ENCODE measurements around the gene RTN4RL1.
"Not testable (repeated sequence)": the region's sequence is repeated elsewhere in the genome, so short reads cannot be mapped to it uniquely, and the experiment has no call there.

The RTN4RL1 gene

DNA sequence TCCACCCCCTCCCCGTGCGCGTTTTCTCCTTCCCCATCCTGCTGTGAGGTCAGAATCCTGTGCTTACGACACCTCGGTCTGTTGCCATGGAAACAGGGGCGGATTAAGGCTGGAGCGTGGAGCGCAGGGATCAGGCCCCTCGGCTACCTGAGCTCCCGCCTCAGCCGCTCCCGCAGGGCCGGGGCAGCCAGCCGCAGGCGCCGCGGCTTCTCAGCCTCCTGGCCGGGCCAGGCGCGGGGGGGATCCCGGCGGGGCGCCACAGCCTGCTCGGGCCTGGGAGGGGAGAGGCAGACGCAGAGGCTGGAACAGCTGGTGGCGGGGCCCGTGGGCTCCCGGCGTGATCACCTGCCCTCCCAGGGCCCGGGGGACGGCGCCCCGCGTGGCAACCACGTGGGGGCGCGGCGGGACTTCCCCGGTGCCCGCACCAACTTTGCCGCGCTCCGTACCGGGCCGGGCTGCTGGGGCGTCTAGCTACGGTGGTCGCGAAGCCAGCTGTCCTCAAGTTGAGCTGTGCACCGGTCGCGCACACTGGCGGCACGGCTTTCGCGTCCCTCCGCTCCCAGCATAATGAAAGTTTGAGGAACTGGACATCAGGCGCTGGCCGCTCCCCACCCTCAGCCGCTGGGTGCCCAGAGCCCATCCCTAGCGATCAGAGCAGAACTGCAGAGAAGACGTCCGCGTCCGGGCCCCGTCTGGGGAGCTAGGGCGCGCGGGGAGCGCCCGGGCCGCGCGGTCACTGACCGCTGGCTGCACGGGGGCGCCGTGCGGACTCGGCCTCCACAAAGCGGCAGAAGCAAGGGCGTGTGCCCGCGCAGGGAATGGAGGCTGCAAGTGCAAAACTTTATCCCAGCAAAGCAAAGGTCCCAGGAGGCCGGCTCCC is 1.2 kb downstream of the RTN4RL1 start:
- no peak for DNase-seq

DNA sequence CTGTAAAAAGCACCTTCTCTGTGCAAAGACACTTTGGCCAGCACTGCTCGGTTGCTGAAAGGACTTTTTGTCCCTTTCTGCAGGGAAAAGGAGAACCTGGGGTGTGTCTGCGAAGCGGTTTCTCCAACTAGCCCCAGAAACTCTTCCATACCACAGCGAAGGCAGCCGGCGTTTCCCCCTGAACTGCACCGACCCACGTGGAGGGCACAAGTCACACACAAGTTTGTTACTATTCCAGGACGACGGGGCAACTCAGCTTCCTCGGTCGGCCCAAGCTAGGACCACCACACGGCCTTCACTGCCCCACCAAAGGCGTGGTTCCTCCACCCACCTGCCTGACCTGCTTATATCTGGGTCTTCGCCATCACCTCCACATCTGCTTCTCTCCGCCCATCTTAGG is 1.9 kb downstream of the RTN4RL1 start:
- no peak for DNase-seq

DNA sequence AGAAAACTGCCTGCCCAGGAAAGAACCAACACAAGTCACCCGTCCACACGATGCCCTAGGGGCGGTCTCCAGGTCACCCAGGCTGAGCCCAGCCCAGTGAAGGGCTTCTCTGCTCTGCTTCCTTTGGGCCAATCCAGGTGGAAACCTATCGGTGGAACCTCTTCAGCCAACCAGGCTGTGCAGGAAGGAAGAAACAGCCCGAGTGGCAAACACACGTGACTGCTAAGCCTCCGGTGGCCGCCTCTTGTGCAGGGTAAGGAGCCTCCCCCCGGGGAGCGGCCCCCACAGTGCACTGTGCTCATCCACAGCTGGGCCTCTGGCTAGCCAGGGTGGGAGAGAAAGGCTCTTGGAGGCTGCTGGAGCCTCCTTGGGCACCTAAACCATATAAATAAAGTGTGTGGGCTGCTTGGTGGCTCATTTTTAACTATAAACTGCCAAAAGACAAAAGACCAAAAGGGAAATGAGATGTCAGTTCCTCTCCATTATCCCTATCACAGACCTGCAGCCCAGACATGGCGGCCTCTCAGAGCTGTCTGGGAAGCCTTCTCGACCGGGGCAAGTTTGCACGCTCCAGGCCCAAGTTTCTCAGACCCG is 2.4 kb downstream of the RTN4RL1 start:
- DNase-seq = no peak

DNA sequence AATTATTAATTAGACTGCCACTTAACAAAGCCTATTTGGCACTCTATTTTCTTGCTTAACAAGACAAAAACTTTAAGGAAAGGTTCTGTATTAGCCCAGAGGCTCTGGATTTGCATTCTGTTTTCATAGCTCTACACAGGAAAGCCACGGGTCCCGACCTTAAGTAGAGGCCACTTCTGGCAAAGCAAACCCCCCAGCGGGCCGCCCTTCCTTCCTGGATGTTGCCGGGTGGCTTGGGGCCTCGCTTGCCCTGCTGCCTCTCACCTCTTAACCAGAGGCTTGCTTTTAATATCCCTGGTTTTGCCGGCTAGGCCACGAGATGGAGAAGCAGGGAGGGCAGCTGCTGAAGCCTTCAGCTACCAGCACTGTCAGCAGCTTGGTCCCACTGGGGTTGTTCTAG is 4.4 kb downstream of the RTN4RL1 start:
- no peak for DNase-seq

DNA sequence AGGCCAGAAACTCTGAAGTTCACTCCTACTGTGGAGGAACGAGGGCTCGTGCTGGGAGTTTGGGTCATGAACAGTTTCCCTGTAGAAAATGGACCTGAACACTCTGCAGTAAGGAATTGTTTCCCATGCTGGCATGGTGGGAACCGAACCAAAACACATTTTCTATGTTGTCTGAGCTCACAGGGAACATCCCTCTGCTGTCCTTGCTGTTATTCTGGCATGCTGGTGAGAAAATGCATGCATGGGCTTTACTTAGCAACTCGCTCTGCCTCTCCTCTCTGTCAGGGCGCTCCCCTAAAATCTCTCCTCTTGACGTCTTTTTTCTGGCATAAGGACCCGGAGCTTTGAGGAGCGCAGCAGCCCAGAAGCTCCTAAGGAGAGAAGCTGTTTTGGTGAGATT is 5.4 kb downstream of the RTN4RL1 start:
- DNase-seq = no peak

DNA sequence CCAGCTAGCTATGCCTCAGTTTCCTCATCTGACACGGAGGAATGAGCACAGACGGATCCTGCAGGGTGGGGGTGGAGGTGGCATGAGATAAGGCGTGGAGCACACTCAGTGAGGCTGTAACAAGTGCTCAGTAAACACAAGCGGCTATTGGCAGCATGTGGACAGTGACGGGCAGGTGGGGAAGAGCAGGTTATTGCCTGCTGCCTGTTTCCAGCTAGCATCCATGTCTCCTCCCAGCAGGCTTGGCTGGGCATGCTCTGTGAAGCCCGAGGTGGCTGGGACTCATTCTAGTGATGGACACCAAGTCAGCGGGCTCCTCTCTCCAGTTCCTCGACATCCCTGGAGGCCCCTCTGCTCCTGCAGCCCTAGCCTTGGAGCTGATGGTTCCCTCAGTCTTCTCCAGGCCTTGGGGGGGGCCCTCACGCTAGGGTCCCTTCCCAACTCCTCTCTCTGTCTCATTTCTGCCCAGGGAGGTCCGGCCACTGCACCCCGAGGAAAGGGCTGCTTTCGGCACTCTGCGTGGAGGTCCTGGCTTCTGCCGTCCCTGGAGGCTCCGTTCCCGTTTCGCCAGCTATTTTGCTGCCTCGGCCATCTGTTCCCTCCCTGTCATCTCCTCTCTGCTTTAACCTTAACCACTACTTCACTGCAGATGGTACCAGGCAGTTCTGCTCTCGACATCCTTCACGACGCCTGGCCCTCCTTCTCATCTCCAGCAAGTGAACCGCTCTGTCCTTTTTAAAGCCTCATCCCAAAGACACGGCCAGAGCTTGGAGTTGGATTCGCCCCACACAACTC is 6.2 kb downstream of the RTN4RL1 start:
- no peak for DNase-seq

DNA sequence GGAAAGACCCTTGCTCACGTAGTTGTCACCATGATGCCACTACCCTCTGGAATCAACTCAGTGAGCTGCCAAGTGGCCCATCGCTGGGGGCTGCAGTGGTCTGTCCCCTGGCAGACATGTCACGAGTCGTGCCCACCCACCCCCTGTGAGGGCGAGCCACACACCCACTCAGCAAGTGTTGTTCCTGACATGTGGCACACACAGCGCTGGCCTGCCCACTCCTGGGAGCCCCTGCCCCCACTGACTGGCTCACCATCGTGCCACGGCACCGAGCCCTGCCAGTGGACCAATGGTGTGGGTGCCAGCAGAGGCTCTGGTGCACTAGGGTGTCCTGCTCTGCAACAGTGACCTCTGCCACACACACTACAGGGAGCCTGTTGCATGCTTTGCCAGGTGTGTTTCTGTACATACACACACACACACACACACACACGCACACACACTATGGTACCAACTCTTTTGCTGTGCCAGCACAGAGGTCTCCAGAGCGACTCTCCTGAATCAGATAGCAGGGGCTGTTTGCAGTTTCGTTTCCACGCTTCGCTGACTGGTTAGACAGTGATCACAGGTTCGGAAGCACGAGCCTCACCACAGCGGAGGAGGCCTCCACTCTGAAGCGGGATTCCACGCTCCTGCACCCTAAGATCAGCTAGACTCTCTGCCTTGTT is 7.7 kb downstream of the RTN4RL1 start:
- DNase-seq = no peak

DNA sequence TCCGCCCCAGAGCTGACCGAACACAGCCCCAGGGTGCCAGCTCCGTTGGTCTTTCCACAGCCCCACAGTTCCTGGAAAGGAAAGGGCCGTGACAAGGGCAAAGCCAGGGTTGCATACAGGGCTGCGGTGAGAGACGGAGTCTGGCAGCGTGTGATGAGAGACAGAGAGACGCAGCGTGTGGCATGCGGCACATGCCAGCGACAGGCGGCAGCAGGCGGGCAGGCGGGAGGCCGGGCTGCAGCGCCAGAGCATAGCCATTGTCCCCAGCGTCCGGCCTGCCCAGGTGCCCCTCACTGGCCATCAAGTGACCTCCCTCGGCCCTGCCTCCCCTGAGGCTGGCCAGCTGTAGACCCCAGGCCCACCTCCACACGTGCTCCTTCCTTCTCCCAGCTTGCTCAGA is 8.6 kb downstream of the RTN4RL1 start:
- no peak for DNase-seq

DNA sequence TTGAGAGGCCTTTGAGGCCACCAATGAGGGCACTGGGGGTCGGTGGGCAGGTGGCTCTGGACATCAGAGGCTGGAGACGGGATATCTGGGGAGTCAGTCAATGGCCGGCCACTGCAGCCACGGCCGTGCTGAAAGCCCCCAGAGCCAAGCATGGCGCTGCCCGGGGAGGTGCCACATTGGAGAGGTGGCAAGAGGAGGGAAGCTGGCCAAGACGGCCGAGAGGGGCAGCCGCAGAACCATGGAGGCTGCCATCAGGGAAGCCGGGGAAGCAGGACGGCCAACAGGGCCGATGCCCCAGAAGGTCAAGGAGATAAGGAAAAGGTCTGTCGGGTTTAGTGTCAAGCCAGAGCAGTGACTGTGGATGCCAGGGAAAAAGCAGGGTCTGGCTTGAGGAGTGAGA is 9.8 kb downstream of the RTN4RL1 start:
- DNase-seq = no peak

DNA sequence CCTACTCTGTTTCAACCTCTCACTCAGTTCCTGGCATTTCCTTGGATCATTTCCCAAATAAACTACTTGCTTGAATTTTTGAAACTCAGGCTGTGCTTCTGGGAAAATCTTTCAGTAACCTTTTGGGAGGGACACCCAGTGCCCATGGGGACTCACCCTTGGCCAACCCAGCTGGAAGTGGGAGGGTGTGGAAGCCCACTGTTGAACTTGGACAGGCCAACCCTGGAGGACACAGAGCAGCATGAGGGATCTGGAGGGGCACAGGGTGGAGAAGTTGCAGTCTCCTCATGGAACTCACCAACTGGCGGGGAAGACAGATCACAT is 11.2 kb downstream of the RTN4RL1 start:
- no peak for DNase-seq

DNA sequence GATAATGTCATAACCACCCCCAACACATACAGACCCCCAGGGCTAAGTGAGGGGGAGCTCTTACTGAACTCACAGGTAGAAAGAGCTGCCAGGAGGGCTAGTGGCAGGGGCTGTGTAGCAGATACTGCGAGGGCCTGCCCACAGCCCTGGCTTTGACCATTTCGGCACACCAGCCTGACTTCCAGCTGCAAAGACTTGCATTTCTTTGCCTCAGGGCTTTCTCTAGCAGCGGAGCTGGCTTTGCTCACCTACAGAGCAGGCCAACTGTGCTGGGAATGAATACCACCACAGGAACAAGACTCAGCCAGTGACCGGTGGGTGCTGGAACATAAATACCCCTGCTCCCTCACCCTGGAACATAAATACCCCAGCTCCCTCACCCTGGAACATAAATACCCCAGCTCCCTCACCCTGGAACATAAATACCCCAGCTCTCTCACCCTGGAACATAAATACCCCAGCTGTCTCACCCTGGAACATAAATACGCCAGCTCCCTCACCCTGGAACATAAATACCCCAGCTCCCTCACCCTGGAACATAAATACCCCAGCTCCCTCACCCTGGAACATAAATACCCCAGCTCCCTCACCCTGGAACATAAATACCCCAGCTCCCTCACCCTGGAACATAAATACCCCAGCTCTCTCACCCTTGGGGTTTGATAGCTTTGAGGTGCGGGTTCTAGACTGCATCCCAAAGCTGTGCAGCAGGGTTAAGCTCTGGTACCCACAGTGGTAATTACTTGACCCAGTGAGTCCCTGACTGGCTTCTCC is 11.7 kb downstream of the RTN4RL1 start:
- not testable (repeated sequence) for DNase-seq

DNA sequence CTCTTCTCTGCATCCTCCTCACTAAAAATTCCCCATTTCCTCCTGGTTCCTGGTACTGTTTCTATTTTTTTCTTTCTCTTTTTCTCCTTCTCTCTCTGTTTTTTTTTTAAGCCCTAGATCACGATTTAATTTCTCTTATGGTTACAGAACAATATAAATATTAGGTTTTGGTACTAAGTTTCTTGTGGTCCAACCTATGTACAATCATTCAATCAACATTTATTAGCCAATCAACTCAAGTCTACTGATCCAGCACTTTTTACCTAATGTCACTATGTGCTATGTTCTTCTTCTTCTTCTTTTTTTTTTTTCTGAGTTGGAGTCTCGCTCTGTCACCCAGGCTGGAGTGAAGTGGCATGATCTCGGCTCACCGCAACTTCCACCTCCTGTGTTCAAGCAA is 12.6 kb downstream of the RTN4RL1 start:
- DNase-seq = no peak

DNA sequence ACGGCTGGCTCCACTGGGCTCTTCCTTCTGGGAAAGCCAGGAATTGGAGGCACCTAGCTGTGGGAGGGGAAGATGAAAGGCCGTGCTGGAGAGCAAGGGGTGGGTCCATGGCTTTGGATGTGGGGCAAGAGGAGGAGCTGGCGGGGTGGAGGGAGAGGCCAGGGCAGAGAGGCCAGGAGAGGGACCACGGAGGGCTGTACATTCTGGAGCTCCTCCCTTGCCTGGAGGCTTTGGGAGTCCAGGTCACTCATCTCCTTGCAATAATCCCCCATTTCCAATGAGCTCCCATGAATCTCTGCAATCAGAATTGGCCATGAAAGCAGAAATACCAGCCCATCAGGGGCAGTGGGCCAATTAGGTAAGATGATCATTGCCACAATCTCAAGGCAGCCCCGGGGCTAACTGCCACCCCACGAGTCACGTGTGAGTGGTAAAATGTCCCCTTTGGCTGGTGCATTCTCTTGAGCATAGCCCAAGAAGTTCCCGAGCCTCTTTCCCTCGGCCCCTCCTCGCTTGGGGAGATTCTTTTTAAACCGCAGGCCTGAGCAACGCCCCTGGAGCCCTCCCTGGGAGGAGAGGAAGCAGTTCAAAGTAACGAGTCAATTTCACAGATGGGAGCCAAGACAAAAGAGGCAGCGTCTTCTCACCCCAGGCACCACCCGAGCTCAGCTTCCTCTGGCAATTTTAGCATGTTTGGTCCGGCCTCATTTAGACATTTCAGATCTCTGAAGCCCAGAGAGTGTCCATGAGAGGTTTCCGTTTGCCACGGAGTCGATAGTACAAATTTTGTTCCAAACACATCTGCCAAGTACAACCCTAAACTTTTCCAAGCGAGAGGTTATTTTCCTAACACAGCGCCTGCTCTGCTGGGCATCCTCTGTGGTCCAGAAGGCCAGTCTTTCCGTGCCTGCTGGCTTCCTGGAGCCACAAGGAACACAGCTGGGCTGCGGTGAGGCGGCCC is 13.4 kb downstream of the RTN4RL1 start:
- DNase-seq = no peak

DNA sequence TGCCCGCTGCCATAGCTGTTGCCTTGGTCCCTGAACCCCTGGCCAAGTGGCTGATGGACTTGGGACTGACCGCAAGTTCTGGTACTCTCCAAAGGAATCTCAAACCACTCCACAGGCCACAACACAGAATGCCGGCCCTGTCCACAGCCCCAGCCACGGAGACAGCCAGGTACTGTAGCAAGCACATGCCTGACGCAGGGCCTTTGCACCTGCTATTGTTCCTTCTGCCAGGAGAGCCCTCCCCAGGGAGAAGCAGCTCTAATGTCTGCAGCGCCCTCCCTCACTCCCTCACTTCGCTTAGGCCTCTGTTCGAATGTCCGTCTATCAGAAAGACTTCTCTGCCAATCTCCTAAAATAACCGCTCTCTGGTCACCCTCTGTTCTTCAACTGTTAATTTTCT is 15.4 kb downstream of the RTN4RL1 start:
- no peak for DNase-seq

DNA sequence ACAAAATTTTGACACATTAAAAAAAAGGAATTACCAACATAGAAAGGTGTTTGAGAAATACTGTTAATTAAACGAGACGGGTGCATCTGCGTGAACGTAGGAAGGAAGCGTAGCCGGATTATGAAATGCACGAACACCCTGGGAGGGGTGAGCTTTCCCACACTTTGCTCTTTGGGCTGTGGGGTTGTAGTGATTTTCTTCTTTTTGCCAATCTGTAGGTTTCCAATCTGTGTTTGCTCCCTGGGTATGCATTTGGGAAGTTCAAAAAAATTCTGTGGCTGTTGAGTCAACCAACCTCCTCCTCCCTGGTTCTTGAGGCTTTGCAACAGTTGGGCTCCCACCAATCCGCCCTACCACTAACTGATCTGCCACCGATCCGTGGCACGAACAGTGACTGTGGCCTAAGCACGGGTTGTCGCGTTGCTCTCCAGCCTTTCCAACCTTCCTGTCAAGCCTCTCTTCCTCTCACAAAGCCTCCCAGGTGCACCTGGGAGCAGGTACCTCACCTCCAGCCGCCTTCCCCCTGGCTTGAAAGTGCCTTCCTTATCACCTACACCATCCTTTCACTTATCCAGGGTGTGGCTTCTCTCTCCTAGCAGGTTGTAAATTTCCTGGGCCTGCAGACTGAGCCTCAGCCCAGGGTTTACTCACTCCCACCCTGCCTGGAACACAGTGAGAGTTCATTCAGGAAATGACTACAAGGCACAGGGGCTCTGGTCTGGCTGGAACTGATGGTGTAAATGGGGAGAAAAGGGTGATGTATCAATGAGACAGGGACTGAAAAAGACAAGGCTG is 16.6 kb downstream of the RTN4RL1 start:
- no peak for DNase-seq

DNA sequence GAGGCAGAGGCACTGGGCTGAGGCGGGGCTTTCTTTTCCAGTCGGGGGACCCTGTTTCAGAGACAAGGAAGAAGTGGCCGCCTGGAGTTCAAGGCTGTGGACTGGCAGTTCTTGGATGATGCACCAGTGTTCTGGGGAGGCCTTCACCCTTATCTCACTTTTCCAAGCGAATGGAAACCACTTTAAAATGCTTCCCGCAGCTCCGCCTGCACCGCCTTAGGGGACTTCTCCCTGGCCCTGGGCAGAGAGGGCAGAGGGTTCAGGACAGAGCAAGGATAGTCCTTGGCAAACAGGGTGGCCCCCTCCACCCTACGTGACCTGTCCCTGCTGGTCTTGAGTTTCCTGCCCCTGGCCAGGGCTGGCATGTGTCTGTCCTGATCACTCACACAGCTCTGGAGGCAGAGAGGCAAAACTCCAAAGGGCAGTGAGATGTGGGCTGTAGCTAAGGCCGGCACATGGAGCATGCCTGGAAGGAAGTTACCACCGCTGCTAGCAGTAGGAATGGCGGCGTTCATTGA is 20.6 kb downstream of the RTN4RL1 start:
- no peak for DNase-seq

DNA sequence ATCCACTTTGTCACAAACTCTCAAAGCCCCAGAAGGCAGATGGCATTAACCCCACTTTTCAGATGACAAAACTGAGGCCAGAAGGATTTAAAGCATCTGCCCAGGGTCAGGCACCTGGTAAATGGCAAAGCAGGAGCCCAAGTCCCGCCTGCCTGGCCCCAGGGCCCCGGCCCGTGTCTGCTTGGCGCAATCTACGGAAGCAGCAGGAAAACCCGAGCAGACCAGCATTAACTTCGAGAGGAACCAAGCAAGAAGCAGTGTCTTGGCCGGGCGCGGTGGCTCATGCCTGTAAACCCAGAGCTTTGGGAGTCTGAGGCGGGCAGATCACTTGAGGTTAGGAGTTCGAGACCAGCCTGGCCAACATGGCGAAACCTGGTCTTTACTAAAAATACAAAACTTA is 21.6 kb downstream of the RTN4RL1 start:
- DNase-seq = no peak

DNA sequence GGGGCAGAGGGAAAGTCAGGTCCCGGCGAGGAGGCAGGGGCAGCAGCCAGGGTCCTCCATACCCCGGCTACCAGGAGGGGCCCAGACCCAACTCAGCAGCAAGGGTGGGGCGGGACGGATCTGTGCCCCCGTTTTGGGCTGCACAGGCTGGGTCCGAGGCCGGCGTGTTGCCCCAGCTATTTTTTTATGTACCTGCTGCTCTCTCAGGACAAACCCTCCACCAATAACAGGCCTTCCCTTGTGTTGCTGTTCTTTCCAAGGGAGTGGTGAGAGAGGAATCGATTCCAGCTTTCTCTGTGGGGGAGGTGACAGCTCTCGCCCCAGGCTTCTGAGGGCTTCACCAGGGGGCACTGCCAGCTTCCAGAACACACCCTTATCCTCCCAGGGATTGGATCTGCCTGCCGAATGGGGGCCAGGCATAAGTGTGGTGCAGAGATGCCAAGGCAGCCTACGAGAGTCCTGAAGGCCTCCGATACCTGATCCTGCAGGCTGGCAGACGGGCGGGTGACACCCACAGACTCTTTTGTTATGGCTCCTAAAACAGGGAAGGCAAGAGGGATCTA is 22.3 kb downstream of the RTN4RL1 start:
- DNase-seq = no peak

DNA sequence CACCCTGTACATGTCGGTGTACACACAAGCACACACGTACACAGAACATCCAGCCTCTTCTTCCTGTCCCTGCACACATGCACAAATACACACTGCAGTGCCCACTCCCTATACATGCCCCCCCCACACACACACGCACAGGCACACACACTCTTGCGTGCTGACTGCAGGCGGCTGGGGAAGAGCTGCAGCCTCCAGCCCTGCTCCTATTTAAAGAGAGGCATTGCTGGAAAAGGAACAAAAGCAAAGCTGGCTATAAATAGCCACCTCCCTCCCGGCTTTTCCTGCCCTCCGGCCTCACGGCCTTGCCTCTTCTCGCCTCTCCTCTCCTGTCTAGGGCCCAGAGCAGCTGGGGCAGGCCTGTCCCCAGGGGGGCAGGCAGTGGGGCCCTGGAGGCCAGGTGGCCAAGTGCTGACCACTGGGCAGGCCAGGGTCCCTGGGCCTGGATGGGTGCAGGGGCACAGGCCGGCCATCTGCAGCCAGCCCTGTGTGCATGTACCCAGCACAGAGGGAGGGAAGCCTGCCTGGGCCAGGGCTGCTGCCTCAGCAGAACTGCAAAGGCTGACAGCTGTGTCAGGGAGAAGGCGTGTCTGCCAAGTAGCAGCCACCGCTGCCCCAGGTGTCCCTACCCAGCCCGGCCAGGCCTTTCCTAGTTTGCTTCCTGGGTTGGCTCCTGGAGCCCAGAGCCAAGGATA is 25.4 kb downstream of the RTN4RL1 start:
- DNase-seq = no peak

Data from stimulated activated CD4-positive, alpha-beta T cell treated with anti-CD3 and anti-CD28 coated beads, Interleukin-2, amount 100 ng/mL, for 48 hours (primary cell).